ENCODE results near the gene MAP10. TPM values are rescaled to one million over a fixed set of nuclear protein-coding genes. Genes with fewer than 3 reads are reported as not detected.

The MAP10 gene
- total and polyA plus RNA-seq, 10 of the 15 experiments (the other 5 are each of a cell fraction or from before 2014, with no cell fraction given), result 0.85 to 5.0 (median 4.3) TPM

GRCh38 chr1:232813097-232813496, 7.9 kb downstream of the MAP10 start:
- no TSS peak for BruUV-seq (replicated peaks)
- Histone ChIP-seq H2AFZ (ENCODE audit: control insufficient read depth, low read depth, low read length) (no peak overlapping the region), H3K4me1 (ENCODE audit: control insufficient read depth, insufficient read depth, low read length) (no peaks in the 10 kb centered on the region), H3K4me2 (ENCODE audit: control insufficient read depth, insufficient read depth) (no peak overlapping the region), H3K27me3 (replicated peaks in 1 of 2; ENCODE audit: control insufficient read depth in 2 of 2, insufficient read depth in 2 of 2, low read length in 1 of 2) (no peaks in the 10 kb centered on the region), H3K27ac (ENCODE audit: control insufficient read depth, insufficient read depth) (no peak overlapping the region), H3K9me3 (replicated peaks; ENCODE audit: control insufficient read depth, insufficient read depth, low read length) (no peaks in the 10 kb centered on the region), H3K79me2 (ENCODE audit: control insufficient read depth, insufficient read depth, low read length) (no peaks in the 10 kb centered on the region), H4K20me1 (ENCODE audit: control insufficient read depth, insufficient read depth) (no peaks in the 10 kb centered on the region), H3K4me3 (no peak overlapping the region), H3K9ac (ENCODE audit: control insufficient read depth, insufficient read depth, low read length) (no peak overlapping the region), H3K36me3 (ENCODE audit: control insufficient read depth in 2 of 2, insufficient read depth in 2 of 2, low read length in 1 of 2) (no peaks in the 10 kb centered on the region)
- FAIRE-seq (no peak), DNase-seq (ENCODE audit: low read depth, low spot score) (no peak), ATAC-seq (no peak)
- ChIA-PET CTCF (no interaction called here), POLR2A (no interaction called here), SMC1A (ENCODE audit: uncharacterized antibody, unreplicated experiment) (no interaction called here), RAD21 (ENCODE audit: unreplicated experiment) (no interaction called here)
- 78% methylated on average over 4 of the region's 4 CpGs for WGBS (ENCODE audit: insufficient coverage, insufficient replicate concordance, low lambda C conversion rate, missing lambda C conversion rate)
- intact Hi-C loops (cut with micrococcal nuclease; ENCODE audit: unreplicated experiment), result no loop called here
- TF ChIP-seq STAT1 (conservative IDR thresholded peaks at IDR 0.05) (no peak), POLR2AphosphoS5 (IDR thresholded peaks at IDR 0.05; ENCODE audit: low read length) (no peak), KDM1A (IDR thresholded peaks at IDR 0.05; ENCODE audit: borderline replicate concordance) (no peak), RFX5 (IDR thresholded peaks at IDR 0.05; ENCODE audit: low read depth, low read length) (no peak)
- in situ Hi-C loops (cut with MboI), result no loop called here

DNA sequence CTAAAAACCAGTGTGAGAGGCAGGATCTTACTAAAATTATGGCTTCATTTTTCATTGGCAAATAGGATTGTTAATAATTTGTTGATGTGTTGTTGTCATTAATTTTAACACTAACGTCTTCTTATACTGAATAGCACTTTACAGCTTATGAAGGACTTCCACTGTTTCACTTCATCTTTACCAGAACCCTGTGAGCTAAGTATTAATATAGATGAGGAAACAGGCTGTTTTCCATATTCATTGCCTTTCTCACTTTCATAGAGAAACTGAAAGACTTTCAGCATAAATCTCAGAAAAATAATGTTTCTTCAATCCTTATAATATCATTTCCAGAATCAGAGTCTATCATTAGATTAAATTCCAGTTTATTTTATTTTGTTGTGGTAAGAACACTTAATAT, 8.5 kb downstream of the MAP10 start:
- no peak overlapping the region for H2AFZ ChIP-seq (ENCODE audit: control insufficient read depth, low read depth, low read length)
- H3K27me3 ChIP-seq (replicated peaks in 1 of 2; ENCODE audit: control insufficient read depth in 2 of 2, insufficient read depth in 2 of 2, low read length in 1 of 2), result no peaks in the 10 kb centered on the region
- CTCF ChIA-PET, result no interaction called here
- SMC1A ChIA-PET (ENCODE audit: uncharacterized antibody, unreplicated experiment), result no interaction called here
- ATAC-seq (peak; percentile 46; the same call in 2 of the 3 replicates), DNase-seq (ENCODE audit: low read depth, low spot score) (no peak), FAIRE-seq (peak; percentile 41)
- no peak overlapping the region for H3K4me3 ChIP-seq
- WGBS (ENCODE audit: insufficient coverage, insufficient replicate concordance, low lambda C conversion rate, missing lambda C conversion rate), result 94% methylated on average over 1 of the region's 1 CpG
- H4K20me1 ChIP-seq (ENCODE audit: control insufficient read depth, insufficient read depth), result no peaks in the 10 kb centered on the region
- H3K36me3 ChIP-seq (ENCODE audit: control insufficient read depth in 2 of 2, insufficient read depth in 2 of 2, low read length in 1 of 2), result no peaks in the 10 kb centered on the region
- no peaks in the 10 kb centered on the region for H3K4me1 ChIP-seq (ENCODE audit: control insufficient read depth, insufficient read depth, low read length)
- BruUV-seq (replicated peaks), result no TSS peak
- H3K4me2 ChIP-seq (ENCODE audit: control insufficient read depth, insufficient read depth), result no peak overlapping the region
- RAD21 ChIA-PET (ENCODE audit: unreplicated experiment), result no interaction called here
- POLR2A ChIA-PET, result no interaction called here
- no peak overlapping the region for H3K9ac ChIP-seq (ENCODE audit: control insufficient read depth, insufficient read depth, low read length)
- no peak overlapping the region for H3K27ac ChIP-seq (ENCODE audit: control insufficient read depth, insufficient read depth)
- no peaks in the 10 kb centered on the region for H3K9me3 ChIP-seq (replicated peaks; ENCODE audit: control insufficient read depth, insufficient read depth, low read length)
- intact Hi-C loops (cut with micrococcal nuclease; ENCODE audit: unreplicated experiment) (no loop called here), in situ Hi-C loops (cut with MboI) (no loop called here)
- no peaks in the 10 kb centered on the region for H3K79me2 ChIP-seq (ENCODE audit: control insufficient read depth, insufficient read depth, low read length)
- TF ChIP-seq ETV6 (conservative IDR thresholded peaks at IDR 0.05 in 1 of 2, IDR thresholded peaks at IDR 0.05 in 1 of 2; ENCODE audit: borderline replicate concordance in 1 of 2, low read depth in 1 of 2) (no peak), BCL11A (IDR thresholded peaks at IDR 0.05; ENCODE audit: low read depth, low read length) (no peak), BHLHE40 (IDR thresholded peaks at IDR 0.05; ENCODE audit: borderline replicate concordance in 1 of 2, low read depth in 2 of 2, low read length in 1 of 2) (no peak)

Data from GM12878 (cell line).